ENCODE data around the gene PARP6.
A peak's percentile ranks its signal among the peaks of the same experiment; 100 is the strongest.

PARP6 gene

GRCh38 chr15:72198356-72199204 lies 73.8 kb downstream of the PARP6 start:
- no peak for DNase-seq

GRCh38 chr15:72197460-72198355 lies 74.6 kb downstream of the PARP6 start, which contains the start of gene GRAMD2A:
TSS of gene GRAMD2A (minus strand) at chr15:72197787.
- DNase-seq, result peak; percentile 51

- no peak for DNase-seq
These were observed 75.3 kb downstream of the PARP6 start for GRCh38 chr15:72197041-72197459.

- DNase-seq, result no peak
These were observed 75.8 kb downstream of the PARP6 start for GRCh38 chr15:72196409-72197040.

GRCh38 chr15:72195101-72195511 lies 77.2 kb downstream of the PARP6 start:
- DNase-seq, result no peak

- no peak for DNase-seq
These were observed 78.4 kb downstream of the PARP6 start for GRCh38 chr15:72193836-72194396.

- DNase-seq, result no peak
These were observed 79.9 kb downstream of the PARP6 start for GRCh38 chr15:72192416-72192815.

Measured in fibroblast of skin of scalp (primary cell).